Erythroblast (primary cell): Measurements from ENCODE around the gene SLC22A23.

Experiments
- DNase-seq, 2 experiments: peaks; one replicate each; lab custom pipeline; 2025; lab: John Stamatoyannopoulos, UW
- GATA1 ChIP-seq: IDR thresholded peaks from 2 replicates; pipeline ENCODE4 v1.6.1; 2011; ENCODE audit warnings: low read depth, mild to moderate bottlenecking, control low read depth, low read length, moderate library complexity
- POLR2A ChIP-seq: IDR thresholded peaks from 2 replicates; pipeline ENCODE4 v1.6.1; 2011; ENCODE audit warnings: mild to moderate bottlenecking, low read length

Gene SLC22A23

GRCh38 chr6:3358413-3359100 is 98.3 kb downstream of the SLC22A23 start:
- DNase-seq = no peak
- TF ChIP-seq POLR2A (no peak), GATA1 (no peak)

- TF ChIP-seq POLR2A (no peak), GATA1 (no peak)
- no peak for DNase-seq
Measured at GRCh38 chr6:3357678-3358077, 99.2 kb downstream of the SLC22A23 start.

GRCh38 chr6:3356824-3357420 is 99.9 kb downstream of the SLC22A23 start:
- TF ChIP-seq GATA1 (no peak), POLR2A (no peak)
- DNase-seq = no peak

- TF ChIP-seq GATA1 (no peak), POLR2A (peak; percentile 37)
- DNase-seq = peak; percentile 87 to 88
Measured at GRCh38 chr6:3356056-3356823, 100.6 kb downstream of the SLC22A23 start.

- TF ChIP-seq GATA1 (no peak), POLR2A (no peak)
- DNase-seq = peak in 1 of 2 experiments; percentile 79
Measured at GRCh38 chr6:3355358-3356055, 101.3 kb downstream of the SLC22A23 start.

GRCh38 chr6:3355011-3355357 is 101.9 kb downstream of the SLC22A23 start:
- peak; percentile 83 to 92 for DNase-seq
- no peak for TF ChIP-seq GATA1

- TF ChIP-seq GATA1 = no peak
- no peak for TF ChIP-seq POLR2A
- DNase-seq = no peak
Measured at GRCh38 chr6:3353939-3354338, 102.9 kb downstream of the SLC22A23 start.

- TF ChIP-seq POLR2A (no peak), GATA1 (no peak)
- no peak for DNase-seq
Measured at GRCh38 chr6:3353213-3353903, 103.5 kb downstream of the SLC22A23 start.

- TF ChIP-seq GATA1 (no peak), POLR2A (no peak)
- no peak for DNase-seq
Measured at GRCh38 chr6:3352678-3353077, 104.2 kb downstream of the SLC22A23 start.

- TF ChIP-seq GATA1 (no peak), POLR2A (no peak)
- DNase-seq = no peak
Measured at GRCh38 chr6:3351829-3352524, 104.9 kb downstream of the SLC22A23 start.

- no peak for DNase-seq
- TF ChIP-seq POLR2A = no peak
- TF ChIP-seq GATA1 = no peak
Measured at GRCh38 chr6:3351105-3351676, 105.7 kb downstream of the SLC22A23 start.

GRCh38 chr6:3350252-3350796 is 106.5 kb downstream of the SLC22A23 start:
- TF ChIP-seq GATA1 = no peak
- TF ChIP-seq POLR2A = no peak

More at GRCh38 chr6:3350252-3350796, 106.5 kb downstream of the SLC22A23 start:
- no peak for DNase-seq
